ENCODE measurements around the gene CCL19. TPM values are rescaled to one million over a fixed set of nuclear protein-coding genes. Genes with fewer than 3 reads are reported as not detected.

The CCL19 gene
- total RNA-seq, 6 experiments from 2014 or later: not detected

GRCh38 chr9:34647651-34648050, 43.4 kb downstream of the CCL19 start:
- peaks cover 46% of the 10 kb centered on the region for H3K4me1 Mint-ChIP-seq (ENCODE audit: low read depth)
- TF ChIP-seq CTCF (IDR thresholded peaks at IDR 0.05): no peak
- H3K36me3 Mint-ChIP-seq (ENCODE audit: low read depth): peaks cover 13% of the 10 kb centered on the region; the same call in 1 of the 2 replicates
- no peaks in the 10 kb centered on the region for H3K9me3 Mint-ChIP-seq
- no peak for DNase-seq
- peak overlapping the region; percentile 82 for H3K27ac Mint-ChIP-seq
- no peaks in the 10 kb centered on the region; the same call in 1 of the 2 replicates for H3K27me3 Mint-ChIP-seq (ENCODE audit: insufficient read depth)
- peak overlapping the region; percentile 92 for H3K4me3 Mint-ChIP-seq

- no peak for DNase-seq
- no peak for TF ChIP-seq CTCF (IDR thresholded peaks at IDR 0.05)
- peak overlapping the region; percentile 82 for H3K27ac Mint-ChIP-seq
- H3K27me3 Mint-ChIP-seq (ENCODE audit: insufficient read depth): no peaks in the 10 kb centered on the region; the same call in 1 of the 2 replicates
- peaks cover 13% of the 10 kb centered on the region; the same call in 1 of the 2 replicates for H3K36me3 Mint-ChIP-seq (ENCODE audit: low read depth)
- no peaks in the 10 kb centered on the region for H3K9me3 Mint-ChIP-seq
- peak overlapping the region; percentile 92 for H3K4me3 Mint-ChIP-seq
- H3K4me1 Mint-ChIP-seq (ENCODE audit: low read depth): peaks cover 40% of the 10 kb centered on the region
Measured at GRCh38 chr9:34647084-34647403, 44.0 kb downstream of the CCL19 start.

- peaks cover 36% of the 10 kb centered on the region for H3K4me1 Mint-ChIP-seq (ENCODE audit: low read depth)
- no peaks in the 10 kb centered on the region; the same call in 1 of the 2 replicates for H3K27me3 Mint-ChIP-seq (ENCODE audit: insufficient read depth)
Measured at GRCh38 chr9:34646211-34647083, 44.6 kb downstream of the CCL19 start, which contains the start of gene GALT. Gene GALT (plus strand): TSS chr9:34646675. CDS start chr9:34646705, 30 bp downstream.

GRCh38 chr9:34644766-34645314, 46.2 kb downstream of the CCL19 start:
- no peak overlapping the region for H3K27ac Mint-ChIP-seq
- H3K36me3 Mint-ChIP-seq (ENCODE audit: low read depth): peaks cover 13% of the 10 kb centered on the region; the same call in 1 of the 2 replicates
- peaks cover 31% of the 10 kb centered on the region for H3K4me1 Mint-ChIP-seq (ENCODE audit: low read depth)
- H3K27me3 Mint-ChIP-seq (ENCODE audit: insufficient read depth): no peaks in the 10 kb centered on the region; the same call in 1 of the 2 replicates
- no peaks in the 10 kb centered on the region for H3K9me3 Mint-ChIP-seq
- DNase-seq: no peak
- no peak overlapping the region for H3K4me3 Mint-ChIP-seq
- TF ChIP-seq CTCF (IDR thresholded peaks at IDR 0.05): no peak

More at GRCh38 chr9:34646211-34647083, 44.6 kb downstream of the CCL19 start, which contains the start of gene GALT:
- TF ChIP-seq CTCF (IDR thresholded peaks at IDR 0.05): peak; percentile 70
- Mint-ChIP-seq H3K36me3 (ENCODE audit: low read depth) (peaks cover 13% of the 10 kb centered on the region; the same call in 1 of the 2 replicates), H3K27ac (peak within 1 kb of the TSS; percentile 82), H3K9me3 (no peaks in the 10 kb centered on the region), H3K4me3 (peak within 1 kb of the TSS; percentile 92)
- peak; percentile 81 for DNase-seq

- no peak overlapping the region for H3K4me3 Mint-ChIP-seq
- H3K27me3 Mint-ChIP-seq (ENCODE audit: insufficient read depth): no peaks in the 10 kb centered on the region
- DNase-seq: no peak
- no peak for TF ChIP-seq CTCF (IDR thresholded peaks at IDR 0.05)
- H3K36me3 Mint-ChIP-seq (ENCODE audit: low read depth): no peaks in the 10 kb centered on the region
- peaks cover 32% of the 10 kb centered on the region for H3K4me1 Mint-ChIP-seq (ENCODE audit: low read depth)
- H3K9me3 Mint-ChIP-seq: no peaks in the 10 kb centered on the region
- H3K27ac Mint-ChIP-seq: no peak overlapping the region
Measured at GRCh38 chr9:34642679-34643078, 48.4 kb downstream of the CCL19 start.

Other genes starting within 250 kb of the CCL19 start
- 10 to 100 TPM; 21.6 to 23.6 (median 22.6) TPM for gene FAM219A, start 232.7 kb downstream of the CCL19 start, total RNA-seq (2021; fragmentation: NEBNext Ultra II Directional; extraction: Animal tissue kit (Norgen Biotek cat#: 25700))
- not detected for gene DNAI1, start 232.5 kb downstream of the CCL19 start, total RNA-seq (2021; fragmentation: NEBNext Ultra II Directional; extraction: Animal tissue kit (Norgen Biotek cat#: 25700))
- gene ENHO, start 168.3 kb downstream of the CCL19 start, total RNA-seq (2021; fragmentation: NEBNext Ultra II Directional; extraction: Animal tissue kit (Norgen Biotek cat#: 25700)): under 1 TPM in 2 of 6 experiments, not detected in 4; 0.19 to 0.57 TPM
- not detected for gene CNTFR, start 101.6 kb downstream of the CCL19 start, total RNA-seq (2021; fragmentation: NEBNext Ultra II Directional; extraction: Animal tissue kit (Norgen Biotek cat#: 25700))
- 10 to 100 TPM; 16.1 to 22.0 (median 19.6) TPM for gene RPP25L, start 79.2 kb downstream of the CCL19 start, total RNA-seq (2021; fragmentation: NEBNext Ultra II Directional; extraction: Animal tissue kit (Norgen Biotek cat#: 25700))
- gene DCTN3, start 70.8 kb downstream of the CCL19 start, total RNA-seq (2021; fragmentation: NEBNext Ultra II Directional; extraction: Animal tissue kit (Norgen Biotek cat#: 25700)): 100 to 1,000 TPM; 150 to 176 (median 161) TPM
- gene ARID3C, start 62.2 kb downstream of the CCL19 start, total RNA-seq (2021; fragmentation: NEBNext Ultra II Directional; extraction: Animal tissue kit (Norgen Biotek cat#: 25700)): under 1 TPM in 2 of 6 experiments, not detected in 4; 0.14 to 0.17 TPM
- gene SIGMAR1, start 53.5 kb downstream of the CCL19 start, total RNA-seq (2021; fragmentation: NEBNext Ultra II Directional; extraction: Animal tissue kit (Norgen Biotek cat#: 25700)): 100 to 1,000 TPM; 126 to 148 (median 138) TPM
- 10 to 100 TPM; 20.5 to 27.4 (median 22.0) TPM for gene GALT, start 44.6 kb downstream of the CCL19 start, total RNA-seq (2021; fragmentation: NEBNext Ultra II Directional; extraction: Animal tissue kit (Norgen Biotek cat#: 25700))
- gene IL11RA, start 39.1 kb downstream of the CCL19 start, total RNA-seq (2021; fragmentation: NEBNext Ultra II Directional; extraction: Animal tissue kit (Norgen Biotek cat#: 25700)): 10 to 100 TPM; 20.9 to 26.3 (median 23.6) TPM
- under 1 TPM in 1 of 6 experiments, not detected in 5; 0.88 TPM for gene CCL27, start 28.6 kb downstream of the CCL19 start, total RNA-seq (2021; fragmentation: NEBNext Ultra II Directional; extraction: Animal tissue kit (Norgen Biotek cat#: 25700))
- not detected for gene CCL21, start 18.9 kb upstream of the CCL19 start, total RNA-seq (2021; fragmentation: NEBNext Ultra II Directional; extraction: Animal tissue kit (Norgen Biotek cat#: 25700))